Neural cell (in vitro differentiated cells): ENCODE measurements around the gene LPIN1. TPM values are rescaled to one million over a fixed set of nuclear protein-coding genes. Genes with fewer than 3 reads are reported as not detected.

Source experiments
- H2AFZ ChIP-seq: fragments of 200-600, 300-800 bp; sonication (generic), shearing (Covaris generic); 2 replicates; pipeline ENCODE4 v1.6.0; 2014; ENCODE audit warnings: low read depth, mild to moderate bottlenecking, antibody characterized with exemption, low read length, moderate library complexity
- H3F3A ChIP-seq: fragments of 200-600 bp; shearing (Covaris generic); 2 replicates; pipeline ENCODE4 v1.6.1; 2016; ENCODE audit warnings: mild to moderate bottlenecking, moderate library complexity, mixed read lengths, antibody characterized with exemption, low read length; ENCODE audit not compliant: insufficient read depth, poor library complexity, severe bottlenecking
- H3K27ac ChIP-seq: fragments of 200-600, 300-800 bp; sonication (generic), shearing (Covaris generic); 2 replicates; pipeline ENCODE4 v1.5.1; 2014; ENCODE audit warnings: mild to moderate bottlenecking, low read length, moderate library complexity
- H3K27me3 ChIP-seq: fragments of 300-800, 200-600 bp; sonication (generic), shearing (Covaris generic); 2 replicates; pipeline ENCODE4 v1.6.0; 2014; ENCODE audit warnings: mild to moderate bottlenecking, low read depth, low read length, moderate library complexity; ENCODE audit not compliant: insufficient read depth
- H3K36me3 ChIP-seq: fragments of 300-800, 200-600 bp; sonication (generic), shearing (Covaris generic); 2 replicates; pipeline ENCODE4 v1.5.1; 2014; ENCODE audit warnings: mild to moderate bottlenecking, antibody characterized with exemption, low read length, moderate library complexity; ENCODE audit not compliant: insufficient read depth
- H3K4me2 ChIP-seq: fragments of 300-800, 200-600 bp; sonication (generic), shearing (Covaris generic); 2 replicates; pipeline ENCODE4 v1.6.0; 2014; ENCODE audit warnings: mild to moderate bottlenecking, low read length
- H3K4me3 ChIP-seq: fragments of 300-800, 200-600 bp; sonication (generic), shearing (Covaris generic); 2 replicates; pipeline ENCODE4 v1.5.1; 2014; ENCODE audit warnings: mild to moderate bottlenecking, low read length, moderate library complexity
- H3K79me2 ChIP-seq: fragments of 200-600 bp; shearing (Covaris generic); replicated peaks from 2 replicates; pipeline ENCODE4 v1.6.0; 2014; ENCODE audit warnings: mild to moderate bottlenecking, low read length, moderate library complexity; ENCODE audit not compliant: insufficient read depth
- H3K9ac ChIP-seq: fragments of 300-800, 200-600 bp; sonication (generic), shearing (Covaris generic); 2 replicates; pipeline ENCODE4 v1.6.1; 2016; ENCODE audit warnings: mild to moderate bottlenecking, low read length, mixed read lengths
- H3K9me2 ChIP-seq: fragments of 200-600 bp; shearing (Covaris generic); 2 replicates; pipeline ENCODE4 v1.6.1; 2016; ENCODE audit warnings: mild to moderate bottlenecking, low read length, mixed read lengths; ENCODE audit not compliant: insufficient read depth
- H3K9me3 ChIP-seq: fragments of 200-600, 300-800 bp; sonication (generic), shearing (Covaris generic); 2 replicates; pipeline ENCODE4 v1.6.1; 2016; ENCODE audit warnings: mild to moderate bottlenecking, mixed run types, low read length, moderate library complexity, mixed read lengths
- H4K20me1 ChIP-seq: fragments of 200-600 bp; shearing (Covaris generic); 2 replicates; pipeline ENCODE4 v1.6.1; 2016; ENCODE audit warnings: mild to moderate bottlenecking, mixed run types; ENCODE audit not compliant: insufficient read depth
- EP300 ChIP-seq: fragments of 450-650 bp; conservative IDR thresholded peaks from 2 replicates; pipeline ENCODE4 v1.6.1; 2014; ENCODE audit warnings: antibody characterized with exemption, mild to moderate bottlenecking, moderate library complexity; ENCODE audit not compliant: poor library complexity, severe bottlenecking
- EZH2 ChIP-seq: fragments of 200-600, 300-800 bp; shearing (Covaris generic), sonication (generic); IDR thresholded peaks from 2 replicates; pipeline ENCODE4 v1.6.1; 2014; ENCODE audit warnings: antibody characterized with exemption, low read length, borderline replicate concordance, mild to moderate bottlenecking; ENCODE audit not compliant: insufficient read depth, poor library complexity, severe bottlenecking
- MXI1 ChIP-seq: fragments of 450-650 bp; conservative IDR thresholded peaks from 2 replicates; pipeline ENCODE4 v1.6.1; 2014; ENCODE audit warnings: antibody characterized with exemption, mild to moderate bottlenecking; ENCODE audit not compliant: poor library complexity, severe bottlenecking
- POLR2AphosphoS5 ChIP-seq: IDR thresholded peaks from 2 replicates; pipeline ENCODE4 v1.6.1; 2012
- RAD21 ChIP-seq: fragments of 450-650 bp; conservative IDR thresholded peaks from 2 replicates; pipeline ENCODE4 v1.6.1; 2014; ENCODE audit warnings: antibody characterized with exemption, mild to moderate bottlenecking, moderate library complexity
- SMC3 ChIP-seq: fragments of 450-650 bp; conservative IDR thresholded peaks from 2 replicates; pipeline ENCODE4 v1.6.1; 2014; ENCODE audit warnings: antibody characterized with exemption, mild to moderate bottlenecking, moderate library complexity; ENCODE audit not compliant: poor library complexity
- TAF1 ChIP-seq: IDR thresholded peaks from 2 replicates; pipeline ENCODE4 v1.6.1; 2012; ENCODE audit warnings: low read depth
- polyA plus RNA-seq: library from polyadenylated mRNA; depleted of rRNA; stranded (reverse); fragments of >200 nt; gene quantifications from 2 replicates; pipeline ENCODE4 v1.2.3, GENCODE V29; 2014
- TF ChIP-seq, protein P1 (sequence below): IDR thresholded peaks from 2 replicates; pipeline ENCODE4 v1.6.1; 2012; ENCODE audit warnings: borderline replicate concordance
- TF ChIP-seq, protein P2 (sequence below): fragments of 450-650 bp; IDR thresholded peaks from 2 replicates; pipeline ENCODE4 v1.5.1; 2014; ENCODE audit warnings: antibody characterized with exemption, mild to moderate bottlenecking, moderate library complexity; ENCODE audit not compliant: poor library complexity, severe bottlenecking

LPIN1 gene
- polyA plus RNA-seq, 1 donor from 2014 or later: 47.5 TPM

- Histone ChIP-seq H3K9ac (no peak overlapping the region), H3K4me2 (no peak overlapping the region), H3K36me3 (peaks cover 23% of the 10 kb centered on the region), H3F3A (no peaks in the 10 kb centered on the region), H3K9me2 (no peaks in the 10 kb centered on the region), H3K79me2 (no peaks in the 10 kb centered on the region), H3K9me3 (no peaks in the 10 kb centered on the region), H3K4me3 (no peak overlapping the region), H4K20me1 (no peaks in the 10 kb centered on the region), H2AFZ (no peak overlapping the region), H3K27me3 (no peaks in the 10 kb centered on the region), H3K27ac (no peak overlapping the region)
- TF ChIP-seq RAD21 (no peak), SMC3 (no peak), POLR2AphosphoS5 (no peak), EP300 (no peak), EZH2 (no peak), TAF1 (no peak), MXI1 (no peak)
- TF ChIP-seq, protein P1, sequence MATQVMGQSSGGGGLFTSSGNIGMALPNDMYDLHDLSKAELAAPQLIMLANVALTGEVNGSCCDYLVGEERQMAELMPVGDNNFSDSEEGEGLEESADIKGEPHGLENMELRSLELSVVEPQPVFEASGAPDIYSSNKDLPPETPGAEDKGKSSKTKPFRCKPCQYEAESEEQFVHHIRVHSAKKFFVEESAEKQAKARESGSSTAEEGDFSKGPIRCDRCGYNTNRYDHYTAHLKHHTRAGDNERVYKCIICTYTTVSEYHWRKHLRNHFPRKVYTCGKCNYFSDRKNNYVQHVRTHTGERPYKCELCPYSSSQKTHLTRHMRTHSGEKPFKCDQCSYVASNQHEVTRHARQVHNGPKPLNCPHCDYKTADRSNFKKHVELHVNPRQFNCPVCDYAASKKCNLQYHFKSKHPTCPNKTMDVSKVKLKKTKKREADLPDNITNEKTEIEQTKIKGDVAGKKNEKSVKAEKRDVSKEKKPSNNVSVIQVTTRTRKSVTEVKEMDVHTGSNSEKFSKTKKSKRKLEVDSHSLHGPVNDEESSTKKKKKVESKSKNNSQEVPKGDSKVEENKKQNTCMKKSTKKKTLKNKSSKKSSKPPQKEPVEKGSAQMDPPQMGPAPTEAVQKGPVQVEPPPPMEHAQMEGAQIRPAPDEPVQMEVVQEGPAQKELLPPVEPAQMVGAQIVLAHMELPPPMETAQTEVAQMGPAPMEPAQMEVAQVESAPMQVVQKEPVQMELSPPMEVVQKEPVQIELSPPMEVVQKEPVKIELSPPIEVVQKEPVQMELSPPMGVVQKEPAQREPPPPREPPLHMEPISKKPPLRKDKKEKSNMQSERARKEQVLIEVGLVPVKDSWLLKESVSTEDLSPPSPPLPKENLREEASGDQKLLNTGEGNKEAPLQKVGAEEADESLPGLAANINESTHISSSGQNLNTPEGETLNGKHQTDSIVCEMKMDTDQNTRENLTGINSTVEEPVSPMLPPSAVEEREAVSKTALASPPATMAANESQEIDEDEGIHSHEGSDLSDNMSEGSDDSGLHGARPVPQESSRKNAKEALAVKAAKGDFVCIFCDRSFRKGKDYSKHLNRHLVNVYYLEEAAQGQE: no peak
- TF ChIP-seq, protein P2, sequence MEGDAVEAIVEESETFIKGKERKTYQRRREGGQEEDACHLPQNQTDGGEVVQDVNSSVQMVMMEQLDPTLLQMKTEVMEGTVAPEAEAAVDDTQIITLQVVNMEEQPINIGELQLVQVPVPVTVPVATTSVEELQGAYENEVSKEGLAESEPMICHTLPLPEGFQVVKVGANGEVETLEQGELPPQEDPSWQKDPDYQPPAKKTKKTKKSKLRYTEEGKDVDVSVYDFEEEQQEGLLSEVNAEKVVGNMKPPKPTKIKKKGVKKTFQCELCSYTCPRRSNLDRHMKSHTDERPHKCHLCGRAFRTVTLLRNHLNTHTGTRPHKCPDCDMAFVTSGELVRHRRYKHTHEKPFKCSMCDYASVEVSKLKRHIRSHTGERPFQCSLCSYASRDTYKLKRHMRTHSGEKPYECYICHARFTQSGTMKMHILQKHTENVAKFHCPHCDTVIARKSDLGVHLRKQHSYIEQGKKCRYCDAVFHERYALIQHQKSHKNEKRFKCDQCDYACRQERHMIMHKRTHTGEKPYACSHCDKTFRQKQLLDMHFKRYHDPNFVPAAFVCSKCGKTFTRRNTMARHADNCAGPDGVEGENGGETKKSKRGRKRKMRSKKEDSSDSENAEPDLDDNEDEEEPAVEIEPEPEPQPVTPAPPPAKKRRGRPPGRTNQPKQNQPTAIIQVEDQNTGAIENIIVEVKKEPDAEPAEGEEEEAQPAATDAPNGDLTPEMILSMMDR: no peak
Observed at GRCh38 chr2:11764920-11765319, 18.5 kb downstream of the LPIN1 start.

DNA sequence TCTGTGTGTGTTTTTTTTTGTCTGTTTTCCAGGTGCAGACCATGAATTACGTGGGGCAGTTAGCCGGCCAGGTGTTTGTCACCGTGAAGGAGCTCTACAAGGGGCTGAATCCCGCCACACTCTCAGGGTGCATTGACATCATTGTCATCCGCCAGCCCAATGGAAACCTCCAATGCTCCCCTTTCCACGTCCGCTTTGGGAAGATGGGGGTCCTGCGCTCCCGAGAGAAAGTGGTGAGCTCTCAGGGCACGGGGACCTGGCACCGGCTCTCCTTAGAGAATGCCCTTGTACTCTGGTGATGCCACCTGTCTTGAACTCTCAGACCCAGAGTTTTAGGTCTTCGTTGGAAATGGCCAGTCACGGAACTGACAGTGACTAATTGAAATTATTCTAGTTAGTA, 19.1 kb downstream of the LPIN1 start:
- H4K20me1 ChIP-seq: no peaks in the 10 kb centered on the region
- H3K9me3 ChIP-seq: no peaks in the 10 kb centered on the region
- peaks cover 23% of the 10 kb centered on the region for H3K36me3 ChIP-seq
- no peak overlapping the region for H3K27ac ChIP-seq
- H3K4me2 ChIP-seq: no peak overlapping the region
- TF ChIP-seq RAD21: no peak
- TF ChIP-seq MXI1: no peak
- no peak for TF ChIP-seq EP300
- no peak for TF ChIP-seq SMC3
- TF ChIP-seq, protein P1: no peak
- TF ChIP-seq EZH2: no peak
- TF ChIP-seq, protein P2: no peak
- TF ChIP-seq POLR2AphosphoS5: no peak
- no peak for TF ChIP-seq TAF1
- no peaks in the 10 kb centered on the region for H3F3A ChIP-seq
- no peak overlapping the region for H3K9ac ChIP-seq
- no peaks in the 10 kb centered on the region for H3K9me2 ChIP-seq
- no peak overlapping the region for H2AFZ ChIP-seq
- no peak overlapping the region for H3K4me3 ChIP-seq
- H3K79me2 ChIP-seq: no peaks in the 10 kb centered on the region
- H3K27me3 ChIP-seq: no peaks in the 10 kb centered on the region
